Stimulated activated CD8-positive, alpha-beta memory T cell treated with anti-CD3 and anti-CD28 coated beads, Interleukin-4, amount 100 ng/mL, for 24 hours (primary cell): ENCODE results near the gene ATP11B.

Experiments
- DNase-seq: peaks from one replicate; pipeline ENCODE4 v3.0.0-alpha.2; 2020; ENCODE audit warnings: low read depth

Gene ATP11B

DNA sequence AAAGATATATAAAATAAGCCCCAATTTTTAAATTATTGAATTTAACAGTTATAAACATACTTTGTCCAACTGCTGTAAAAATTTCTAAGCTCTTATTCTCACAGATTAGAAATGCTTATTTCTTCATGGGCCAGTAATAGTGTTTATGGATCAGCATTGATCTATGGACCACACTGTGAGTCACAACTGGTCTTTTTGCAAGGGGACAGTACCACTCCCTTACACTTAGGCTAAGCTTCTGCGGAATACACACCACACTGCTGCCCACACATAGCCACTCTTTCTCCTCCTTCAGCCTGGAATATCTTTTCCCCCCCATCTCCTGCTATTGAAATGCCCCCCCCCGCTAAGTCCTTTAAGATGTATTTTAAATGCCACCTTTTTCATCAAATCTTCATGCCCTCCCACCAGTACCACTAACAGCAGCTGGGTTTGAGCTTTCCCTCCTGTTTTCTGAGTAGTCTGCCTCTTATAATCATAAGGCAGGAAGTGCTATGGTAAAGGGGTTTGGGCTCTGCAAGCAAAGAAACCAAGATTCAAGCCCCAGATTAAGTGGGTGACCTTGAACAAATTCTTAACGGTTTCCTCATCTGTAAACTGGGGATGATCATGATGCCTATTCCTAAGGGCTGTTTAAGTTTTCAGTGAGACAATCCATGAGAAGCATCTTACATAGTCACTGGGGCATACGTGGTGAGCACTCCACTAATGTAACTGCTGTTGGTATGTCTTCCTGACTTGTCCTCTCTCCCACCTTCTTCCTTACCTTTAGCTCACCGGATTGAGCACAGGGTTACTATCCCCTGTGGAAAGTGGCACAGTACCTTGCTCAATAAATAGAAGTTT is 117.9 kb downstream of the ATP11B start:
- DNase-seq = no peak

DNA sequence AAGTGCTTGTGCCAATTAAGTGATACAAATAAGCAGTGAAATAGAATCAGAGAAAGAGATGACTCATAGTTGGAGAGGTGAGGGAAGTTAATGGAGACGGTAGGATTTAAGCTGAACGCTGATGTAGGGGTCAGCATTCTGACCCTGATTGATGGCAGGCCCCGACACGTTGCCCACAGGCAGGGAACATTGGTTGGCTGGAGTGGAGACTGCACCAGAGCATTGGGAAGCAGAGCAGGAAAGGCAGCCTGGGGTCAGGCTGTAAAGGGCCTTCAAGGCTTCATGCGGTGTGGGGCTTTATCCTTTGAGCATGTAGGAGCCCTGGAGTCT is 118.4 kb downstream of the ATP11B start:
- no peak for DNase-seq

DNA sequence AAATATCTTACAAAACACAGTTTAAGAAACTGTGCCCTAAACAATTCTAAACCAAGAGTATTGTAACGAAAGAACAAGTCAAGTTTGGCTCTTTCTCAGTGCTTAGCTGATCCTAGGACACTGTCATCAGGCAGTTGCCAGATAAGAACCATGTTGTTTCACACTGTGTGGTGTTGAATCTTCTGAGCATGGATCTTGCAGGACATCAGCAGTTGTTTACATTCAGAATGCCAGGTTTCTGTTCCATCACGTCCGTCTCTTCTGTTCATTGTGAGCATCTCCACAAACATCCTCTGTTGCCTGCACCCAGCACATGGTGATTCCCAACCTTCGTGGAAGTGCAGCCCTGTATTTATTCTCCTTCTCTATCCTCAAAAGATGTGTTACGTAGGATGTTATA is 119.2 kb downstream of the ATP11B start:
- no peak for DNase-seq

DNA sequence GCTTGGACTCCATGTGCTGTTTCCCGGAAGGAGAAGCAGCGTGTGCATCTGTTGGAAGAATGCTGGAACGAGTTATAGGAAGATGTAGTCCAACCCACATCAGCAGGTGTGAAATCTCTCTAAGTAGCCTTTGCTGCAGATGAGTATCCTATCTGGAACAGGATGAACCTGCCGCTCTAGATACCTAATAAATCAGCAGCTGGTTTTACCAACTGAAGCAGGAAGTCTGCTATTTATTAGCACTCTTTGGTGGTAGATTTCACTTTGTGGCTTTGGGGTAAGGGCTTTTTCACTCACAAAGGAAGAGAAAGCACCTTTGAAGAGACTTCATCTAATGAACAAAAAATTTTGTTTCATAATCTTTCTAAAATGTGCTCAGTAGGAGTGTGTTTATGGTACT is 120.6 kb downstream of the ATP11B start:
- DNase-seq = no peak

DNA sequence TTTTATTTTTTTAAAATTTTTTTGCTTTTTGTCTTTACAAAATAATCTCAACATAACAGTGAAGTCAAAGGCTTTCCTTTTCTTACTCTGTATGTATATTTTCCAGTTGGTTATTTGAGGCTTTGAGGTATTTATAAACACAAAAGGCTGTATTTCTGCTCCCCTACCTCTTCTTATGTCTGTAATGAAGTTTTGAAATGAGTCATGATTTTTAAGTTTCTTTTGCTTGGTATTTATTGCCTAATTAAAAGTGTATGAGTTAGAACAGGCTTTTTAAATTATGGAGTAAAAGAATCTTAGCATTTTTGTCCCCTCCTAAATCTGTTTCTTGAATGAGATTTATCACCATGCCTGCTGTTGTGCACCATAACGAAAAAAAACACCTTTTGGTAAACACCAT is 121.0 kb downstream of the ATP11B start:
- DNase-seq = no peak

DNA sequence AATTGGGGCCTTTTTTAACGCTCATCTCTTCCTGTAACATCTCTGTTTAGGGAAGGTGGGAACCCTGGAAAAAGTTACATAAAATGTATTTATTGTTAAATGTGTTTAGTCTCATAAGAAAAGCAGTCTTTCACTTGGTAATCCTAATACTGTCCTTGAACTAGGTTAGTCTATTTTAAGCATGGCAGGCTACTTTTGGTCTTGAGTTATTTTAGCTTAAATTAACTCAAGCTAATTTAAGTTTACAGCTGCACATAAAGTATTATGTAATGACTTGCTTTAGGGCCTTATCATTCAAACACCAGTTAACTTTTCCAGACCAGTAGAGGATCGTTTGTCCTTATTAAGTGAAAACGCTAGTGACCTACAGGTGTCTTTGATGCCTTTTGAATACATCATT is 123.8 kb downstream of the ATP11B start:
- no peak for DNase-seq

DNA sequence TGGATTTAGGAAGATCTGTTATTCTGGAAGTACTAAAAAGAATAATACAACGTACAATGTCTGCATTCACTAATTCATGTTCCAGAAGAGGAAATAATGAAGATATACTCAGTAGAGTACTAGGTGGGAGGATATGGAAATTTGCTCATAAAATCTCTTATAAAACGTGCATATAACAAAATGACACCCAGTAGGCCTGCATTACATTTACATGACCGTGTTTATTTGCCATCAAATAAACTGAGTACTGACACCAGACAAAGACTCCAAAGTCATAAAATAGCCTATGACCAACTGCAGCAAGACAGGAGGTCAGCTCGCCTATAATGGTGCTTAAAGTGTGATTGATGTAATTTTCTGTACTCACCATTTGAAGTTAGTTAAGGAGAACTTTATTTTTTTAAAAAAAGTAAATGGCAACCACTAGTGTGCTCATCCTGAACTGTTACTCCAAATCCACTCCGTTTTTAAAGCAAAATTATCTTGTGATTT is 126.6 kb downstream of the ATP11B start:
- DNase-seq = no peak

DNA sequence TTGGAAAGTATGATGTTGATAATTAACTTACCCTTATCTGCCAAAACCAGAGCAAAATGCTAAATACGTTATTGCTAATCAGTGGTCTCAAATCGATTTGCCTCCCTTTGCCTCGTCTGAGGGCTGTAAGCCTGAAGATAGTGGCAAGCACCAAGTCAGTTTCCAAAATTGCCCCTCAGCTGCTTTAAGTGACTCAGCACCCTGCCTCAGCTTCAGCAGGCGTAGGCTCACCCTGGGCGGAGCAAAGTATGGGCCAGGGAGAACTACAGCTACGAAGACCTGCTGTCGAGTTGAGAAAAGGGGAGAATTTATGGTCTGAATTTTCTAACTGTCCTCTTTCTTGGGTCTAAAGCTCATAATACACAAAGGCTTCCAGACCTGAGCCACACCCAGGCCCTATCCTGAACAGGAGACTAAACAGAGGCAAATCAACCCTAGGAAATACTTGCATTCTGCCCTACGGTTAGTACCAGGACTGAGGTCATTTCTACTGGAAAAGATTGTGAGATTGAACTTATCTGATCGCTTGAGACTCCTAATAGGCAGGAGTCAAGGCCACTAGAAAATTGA is 127.3 kb downstream of the ATP11B start:
- DNase-seq = no peak

DNA sequence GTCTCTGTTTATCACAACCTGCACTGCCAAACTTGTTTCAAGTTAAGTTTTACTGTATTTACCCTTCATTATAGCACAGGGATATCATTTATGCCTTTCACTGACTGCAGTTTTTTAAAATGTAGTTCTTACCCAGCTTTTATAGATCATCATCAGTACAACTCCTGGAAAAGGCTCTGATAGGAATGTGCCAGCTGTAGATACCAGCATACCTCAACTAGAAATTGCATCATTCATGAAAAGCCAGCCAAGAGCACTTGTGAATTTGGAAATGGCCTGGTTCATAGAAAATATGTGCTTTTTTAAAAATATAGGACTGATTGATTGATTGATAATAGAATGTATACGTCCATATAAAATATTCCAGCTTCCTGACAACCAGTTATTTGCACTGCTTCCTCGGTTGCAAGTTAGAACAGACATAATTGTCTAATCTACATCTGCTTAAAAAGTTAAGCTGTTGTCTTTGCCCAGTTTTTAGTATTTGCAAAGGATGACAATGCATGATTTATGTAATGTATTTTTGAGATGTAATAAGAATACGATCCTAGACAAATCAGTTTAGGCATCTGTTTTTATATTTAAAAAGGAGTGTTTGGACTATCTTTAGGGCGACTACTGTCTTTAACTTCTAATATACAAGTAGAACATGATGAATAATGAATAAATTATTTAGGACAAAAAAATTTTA is 128.5 kb downstream of the ATP11B start:
- no peak for DNase-seq

DNA sequence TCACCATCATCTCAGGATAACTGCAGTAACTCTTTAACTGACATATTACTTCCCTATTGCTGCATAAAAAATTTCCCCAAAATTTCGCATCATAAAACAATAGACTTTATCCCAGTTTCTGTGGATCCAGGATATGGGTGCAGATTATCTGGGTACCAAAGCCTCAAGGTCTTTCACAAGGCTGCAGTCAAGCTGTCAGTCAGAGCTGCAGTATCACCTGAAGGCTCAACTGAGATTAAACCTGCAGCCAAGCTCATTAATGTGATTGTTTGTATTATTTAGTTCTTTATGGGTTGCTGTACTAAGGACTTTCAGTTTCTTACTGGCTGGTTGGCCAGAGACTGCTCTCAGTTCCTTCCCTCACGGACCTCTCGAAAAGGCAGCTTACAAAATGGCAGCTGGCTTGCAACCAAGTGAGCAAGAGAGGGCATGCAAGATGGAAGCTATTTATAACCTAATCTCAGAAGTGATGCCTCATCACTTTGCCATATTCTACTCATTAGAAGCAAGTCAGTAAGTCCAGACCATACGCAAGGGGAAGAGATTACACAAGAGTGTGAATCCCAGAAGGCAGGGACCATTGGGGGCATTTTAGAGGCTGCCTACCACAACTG is 132.1 kb downstream of the ATP11B start:
- DNase-seq = no peak

DNA sequence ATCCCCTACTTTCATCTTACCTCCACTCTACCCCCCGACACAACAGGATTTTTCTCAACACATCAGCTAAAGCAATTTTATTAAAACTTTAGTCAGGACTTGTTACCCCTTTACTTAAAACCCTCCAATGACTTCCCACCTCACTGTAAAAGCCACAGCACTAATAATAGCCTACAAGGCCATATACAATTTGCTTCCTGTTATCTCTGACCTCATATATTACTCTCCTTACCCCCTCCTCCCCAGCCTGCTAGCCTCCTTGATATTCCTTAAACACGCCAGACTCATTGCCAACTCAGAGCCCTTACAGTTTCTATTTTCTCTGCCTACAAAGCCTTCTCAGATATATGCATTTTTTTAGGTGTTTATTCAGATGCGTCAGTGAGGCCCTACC is 132.6 kb downstream of the ATP11B start:
- DNase-seq = no peak

DNA sequence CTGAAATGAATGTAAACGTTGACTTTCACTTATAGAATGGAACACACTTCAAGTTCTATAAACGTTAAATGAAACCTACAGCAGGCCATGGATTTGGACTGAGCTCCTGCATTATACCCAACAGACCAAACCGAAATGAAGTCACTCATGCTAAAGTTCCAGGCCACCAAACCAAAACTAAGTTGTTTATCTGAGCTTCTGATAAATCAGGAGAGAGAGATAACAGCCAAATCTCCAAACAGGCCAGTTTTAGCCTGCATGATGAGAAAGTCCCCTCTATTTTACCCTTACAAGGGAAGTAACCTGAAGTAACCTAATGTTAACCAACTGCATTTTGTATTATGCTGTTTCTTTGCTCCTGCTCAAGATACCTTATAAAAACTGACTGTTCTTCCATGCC is 142.5 kb downstream of the ATP11B start:
- DNase-seq = no peak

DNA sequence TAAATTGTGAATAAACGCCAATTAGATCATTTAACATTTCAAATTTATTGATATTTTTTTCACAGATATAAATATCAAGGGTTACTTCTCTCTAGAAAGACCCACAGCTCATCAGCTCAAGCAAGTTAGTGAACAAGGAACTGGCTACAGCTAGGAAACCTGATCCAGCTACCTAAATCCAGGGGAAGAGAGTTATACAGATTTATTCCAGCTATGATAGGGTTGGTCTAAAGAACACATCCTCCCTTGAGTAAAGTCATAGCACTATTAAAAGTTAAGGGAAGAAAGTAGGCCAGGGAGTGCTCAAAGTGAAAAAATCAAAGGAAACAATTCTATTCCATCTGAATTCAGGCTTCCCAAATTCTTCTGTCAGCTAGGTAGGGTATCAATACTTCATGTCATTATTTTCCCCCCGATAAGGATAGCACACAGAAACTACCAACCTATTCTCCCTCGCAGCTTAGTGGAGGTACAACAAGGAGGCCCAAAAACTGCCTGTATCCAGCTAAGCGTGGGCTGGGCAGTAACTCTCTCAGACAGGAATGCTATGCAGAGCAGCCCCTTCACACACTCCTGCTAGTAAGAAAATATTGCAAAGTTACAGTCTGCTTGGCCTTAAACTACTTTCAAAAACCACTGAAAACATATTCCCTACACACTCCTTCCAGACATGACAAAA is 143.1 kb downstream of the ATP11B start:
- DNase-seq = no peak

DNA sequence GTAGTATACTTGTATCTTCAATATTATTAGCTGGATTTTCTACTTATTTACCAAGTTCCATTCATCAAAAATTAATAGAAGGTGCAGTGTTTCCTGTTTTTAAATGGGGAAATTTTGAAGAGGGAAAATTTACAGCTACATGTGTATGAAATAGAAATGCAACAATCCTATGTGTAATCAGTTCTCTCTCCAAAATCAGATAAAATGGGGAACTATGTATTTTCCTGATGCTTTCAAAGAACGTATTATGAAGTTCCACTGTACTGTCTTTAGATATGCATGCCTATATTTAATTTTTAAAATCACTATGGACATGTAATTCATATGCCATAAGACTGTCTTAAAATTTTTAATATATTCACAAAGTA is 143.6 kb downstream of the ATP11B start:
- DNase-seq = no peak

DNA sequence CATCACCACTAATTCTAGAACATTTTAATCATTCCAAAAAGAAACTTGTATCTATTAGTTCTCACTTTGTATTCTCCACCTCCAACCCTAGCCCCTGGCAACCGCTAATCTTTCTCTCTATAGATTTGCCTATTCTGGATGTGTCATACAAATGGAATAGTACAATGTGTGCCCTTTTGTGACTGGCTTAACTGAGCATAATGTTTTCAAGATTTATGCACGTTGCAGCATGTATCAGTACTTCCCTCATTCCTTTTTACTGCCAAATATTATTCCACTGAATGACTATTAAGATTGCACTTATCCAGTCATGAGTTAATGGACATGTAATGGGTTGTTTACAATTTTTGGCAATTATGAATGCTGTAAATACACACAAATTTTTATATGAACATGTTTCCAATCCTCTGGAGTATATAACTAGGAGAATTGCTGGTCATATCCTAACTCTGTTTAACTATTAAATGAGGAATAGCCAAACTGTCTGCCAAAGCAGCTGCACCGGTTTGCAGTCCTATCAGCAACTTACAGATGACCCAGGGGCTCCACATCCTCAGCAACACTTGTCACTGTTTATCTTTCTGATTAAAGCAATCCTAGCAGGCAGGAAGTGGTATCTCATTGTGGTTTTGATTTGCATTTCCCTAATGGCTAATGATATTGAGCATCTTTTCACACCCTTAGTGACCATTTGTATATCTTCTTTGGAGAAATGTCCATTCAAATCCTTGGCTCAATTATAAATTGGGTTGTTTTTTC is 144.2 kb downstream of the ATP11B start:
- no peak for DNase-seq

DNA sequence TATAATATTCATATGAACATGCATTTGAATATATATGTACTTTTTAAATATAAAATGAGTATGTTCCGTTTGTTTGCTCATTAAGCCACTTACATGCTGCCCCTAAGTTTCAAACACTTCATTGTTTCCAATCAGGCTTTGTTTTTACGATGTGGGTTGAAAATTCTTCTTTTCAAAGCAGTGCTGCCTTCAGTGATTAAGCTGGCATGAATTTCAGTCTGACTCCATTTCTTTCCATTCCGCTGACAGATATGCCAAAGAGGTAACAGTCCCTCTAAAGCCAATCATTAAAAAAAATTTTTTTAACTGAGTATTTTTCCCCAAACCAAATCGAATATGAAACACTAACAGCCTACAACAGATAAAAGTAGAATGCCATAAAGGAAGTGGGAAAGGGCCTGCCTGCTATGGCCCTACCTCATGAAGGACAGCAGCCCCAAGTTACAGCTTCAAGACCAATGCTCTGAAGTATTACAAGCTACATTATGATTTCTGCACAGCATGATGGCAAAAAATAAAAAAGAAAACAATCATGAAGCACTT is 147.0 kb downstream of the ATP11B start:
- no peak for DNase-seq

DNA sequence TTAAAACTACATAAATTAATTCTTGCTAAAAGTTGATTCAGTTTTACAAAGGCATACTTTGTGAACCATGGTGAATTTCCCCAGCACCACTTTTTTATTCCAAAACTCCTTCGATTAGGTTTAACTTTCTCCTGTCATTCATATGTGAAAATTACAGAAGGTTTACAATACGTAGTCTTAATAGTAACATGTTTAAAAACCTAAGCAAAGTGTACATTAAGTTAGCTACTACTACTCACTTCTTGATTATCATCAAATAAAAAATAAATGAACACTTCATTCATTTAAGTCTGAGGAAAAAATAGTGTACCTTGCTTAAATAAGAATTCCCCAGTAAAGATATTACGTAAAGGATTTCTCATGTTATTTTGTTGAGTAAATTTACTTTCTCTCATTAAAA is 148.4 kb downstream of the ATP11B start:
- no peak for DNase-seq

DNA sequence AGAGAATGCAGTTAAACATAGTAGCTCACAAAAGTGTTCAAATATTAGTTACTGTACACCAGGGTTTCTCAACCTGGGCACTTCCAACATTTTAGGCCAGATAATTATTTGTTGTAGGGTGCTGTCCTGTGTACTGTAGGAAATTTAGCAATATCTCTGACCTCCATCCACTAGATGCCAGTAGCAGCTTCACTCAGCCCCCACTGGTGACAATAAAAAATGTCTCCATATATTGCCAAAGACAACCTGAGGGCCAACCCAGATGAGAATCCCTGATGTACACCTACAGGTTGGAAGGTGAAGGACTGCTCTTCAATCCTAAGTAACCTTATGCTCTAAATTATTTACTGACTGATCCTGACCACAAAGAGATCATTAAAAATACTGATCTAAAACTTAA is 154.6 kb downstream of the ATP11B start:
- no peak for DNase-seq

DNA sequence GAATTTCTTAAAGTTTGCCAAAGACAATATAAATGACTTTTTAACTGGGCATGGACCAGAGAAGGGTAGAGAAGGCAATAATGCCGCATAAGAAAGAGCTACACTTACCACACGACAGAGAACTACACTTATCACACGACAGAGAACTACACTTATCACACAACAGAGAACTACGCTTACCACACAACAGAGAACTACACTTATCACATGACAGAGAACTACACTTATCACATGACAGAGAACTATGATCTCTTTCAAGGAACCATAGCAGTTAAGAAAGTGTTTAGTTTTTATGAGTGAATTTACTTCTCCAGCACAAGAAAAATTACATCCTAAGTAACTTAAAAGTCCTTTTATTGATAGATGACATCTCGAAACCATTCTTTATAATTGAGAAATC is 155.0 kb downstream of the ATP11B start:
- DNase-seq = no peak

DNA sequence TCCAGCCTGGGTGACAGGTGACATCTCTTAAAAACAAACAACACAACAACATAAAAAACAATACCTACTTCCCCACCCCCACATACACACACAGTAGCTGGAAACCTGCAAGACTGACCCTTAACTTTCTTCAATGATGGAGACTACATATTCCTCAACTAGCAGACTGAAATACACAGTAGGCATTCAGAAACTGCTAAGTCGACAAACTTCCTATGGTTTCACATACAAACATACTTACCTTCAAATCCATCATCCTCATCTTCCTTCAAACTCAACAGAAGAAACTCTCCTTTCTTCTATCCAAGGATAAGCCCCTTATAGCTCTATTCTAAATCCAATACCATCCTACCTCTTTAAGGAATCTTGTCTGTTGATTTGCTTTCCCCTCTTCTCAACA is 156.4 kb downstream of the ATP11B start:
- DNase-seq = no peak

DNA sequence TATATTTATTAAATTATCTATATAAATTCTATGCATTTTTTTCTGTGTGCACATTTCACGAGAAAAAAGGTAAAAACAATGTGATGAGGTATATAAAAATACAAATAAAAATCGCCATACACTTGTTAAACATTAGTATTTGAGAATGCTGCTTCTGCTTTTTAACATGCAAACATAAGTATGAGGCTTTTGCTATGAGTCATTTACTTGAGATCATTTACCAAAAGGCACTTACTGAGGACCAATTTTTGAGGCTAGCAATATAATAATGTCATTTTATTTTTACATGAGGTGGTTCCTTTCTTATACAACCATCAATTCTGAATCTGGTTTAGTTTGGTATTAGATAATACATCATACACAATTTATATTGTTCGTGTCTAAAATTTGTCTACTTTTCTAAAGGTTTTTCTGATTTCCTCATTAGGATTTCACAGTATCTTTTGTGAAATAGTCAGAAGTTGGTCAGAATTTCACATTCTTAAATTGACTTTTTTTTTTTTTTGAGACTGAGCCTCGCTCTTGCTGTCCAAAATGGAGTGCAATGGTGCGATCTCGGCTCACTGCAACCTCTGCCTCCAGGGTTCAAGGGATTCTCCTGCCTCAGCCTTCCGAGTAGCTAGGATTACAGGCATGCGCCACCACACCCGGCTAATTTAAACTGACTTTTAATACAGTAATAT is 161.4 kb downstream of the ATP11B start:
- DNase-seq = no peak
